HepG2 (cell line): Measurements from ENCODE around the gene DSG2. TPM values are rescaled to one million over a fixed set of nuclear protein-coding genes. Genes with fewer than 3 reads are reported as not detected.

Experiments used
- ASH2L ChIP-seq: fragments of 300-600, 200-600 bp; sonication (generic); IDR thresholded peaks from 2 replicates; pipeline ENCODE4 v1.7.0; 2017; ENCODE audit warnings: low read depth, mild to moderate bottlenecking, moderate library complexity, mixed read lengths, low read length; ENCODE audit not compliant: insufficient read length
- CBX1 ChIP-seq: IDR thresholded peaks from one replicate; pipeline ENCODE4 v1.6.1; 2016; ENCODE audit warnings: antibody characterized with exemption, low read depth
- CENPX ChIP-seq: sonication (generic); formaldehyde crosslinking; IDR thresholded peaks from 2 replicates; pipeline ENCODE4 v1.9.0; 2021; ENCODE audit warnings: mild to moderate bottlenecking, missing genetic modification reagents, moderate library complexity
- CHCHD3 ChIP-seq: sonication (generic); formaldehyde crosslinking; IDR thresholded peaks from 2 replicates; pipeline ENCODE4 v1.8.0; 2022; ENCODE audit warnings: mild to moderate bottlenecking, missing genetic modification reagents, moderate library complexity
- EEA1 ChIP-seq: sonication (generic); formaldehyde crosslinking; IDR thresholded peaks from 2 replicates; pipeline ENCODE4 v1.5.1; 2020; ENCODE audit warnings: mild to moderate bottlenecking, missing genetic modification reagents, borderline replicate concordance
- EED ChIP-seq: sonication (generic); formaldehyde crosslinking; IDR thresholded peaks from 2 replicates; pipeline ENCODE4 v1.5.0; 2020; ENCODE audit warnings: mild to moderate bottlenecking, missing genetic modification reagents
- ERF ChIP-seq: IDR thresholded peaks from 2 replicates; pipeline ENCODE4 v1.6.1; 2018; ENCODE audit warnings: missing biosample characterization, missing genetic modification reagents
- KMT2A ChIP-seq: sonication (generic); formaldehyde crosslinking; IDR thresholded peaks from 2 replicates; pipeline ENCODE4 v1.4.0; 2020; ENCODE audit warnings: missing genetic modification reagents
- MTA3 ChIP-seq: sonication (generic); formaldehyde crosslinking; IDR thresholded peaks from 2 replicates; pipeline ENCODE4 v1.4.0; 2020; ENCODE audit warnings: missing genetic modification reagents
- NBN ChIP-seq: fragments of 450-650 bp; conservative IDR thresholded peaks from 2 replicates; pipeline ENCODE4 v1.6.1; 2017
- RBM22 ChIP-seq: fragments of 200-400 bp; formaldehyde crosslinking; optimal IDR thresholded peaks from 2 replicates; pipeline ENCODE3; 2017; ENCODE audit warnings: mild to moderate bottlenecking, low read length, moderate library complexity
- SP4 ChIP-seq: sonication (generic); formaldehyde crosslinking; IDR thresholded peaks from 2 replicates; pipeline ENCODE4 v1.8.1; 2023; ENCODE audit warnings: mild to moderate bottlenecking, missing genetic modification reagents
- TEAD2 ChIP-seq: sonication (generic); formaldehyde crosslinking; IDR thresholded peaks from 2 replicates; pipeline ENCODE4 v1.9.0; 2021; ENCODE audit warnings: missing genetic modification reagents
- WIZ ChIP-seq: sonication (generic); formaldehyde crosslinking; IDR thresholded peaks from 2 replicates; pipeline ENCODE4 v1.5.1; 2020; ENCODE audit warnings: mild to moderate bottlenecking, missing genetic modification reagents
- ZNF720 ChIP-seq: sonication (generic); formaldehyde crosslinking; IDR thresholded peaks from 2 replicates; pipeline ENCODE4 v1.4.0; 2020; ENCODE audit warnings: missing genetic modification reagents
- polyA plus RNA-seq, 8 experiments: library from polyadenylated mRNA; depleted of rRNA in 3 of 8; stranded (reverse) in 7 of 8; unstranded in 1 of 8; fragments of >200 nt; fragmentation: Illumina TruSeq in 4 of 8; extraction: Trizol in 4 of 8; gene quantifications; 2 replicates each; pipeline versions ENCODE4 v1.2.1 to v1.2.3, GENCODE V29; 2011 to 2016; ENCODE audit warnings: low read depth in 4 of 8, missing spikeins in 1 of 8, mixed read lengths in 1 of 8; ENCODE audit not compliant: insufficient read depth in 1 of 8
- total RNA-seq, 5 experiments: library from RNA; depleted of rRNA; stranded (reverse); fragments of >200 nt; fragmentation: Illumina TruSeq; extraction: Trizol; gene quantifications; 2 replicates each; pipeline ENCODE4 v1.2.3, GENCODE V29; 2016; ENCODE audit warnings: low read depth in 1 of 5
- TF ChIP-seq, protein P1 (sequence below): sonication (generic); formaldehyde crosslinking; IDR thresholded peaks from 2 replicates; pipeline ENCODE4 v1.4.0; 2020; ENCODE audit warnings: mild to moderate bottlenecking, missing genetic modification reagents
- TF ChIP-seq, protein P2 (sequence below): sonication (generic); formaldehyde crosslinking; IDR thresholded peaks from 2 replicates; pipeline ENCODE4 v1.9.0; 2021; ENCODE audit warnings: missing genetic modification reagents, mild to moderate bottlenecking, borderline replicate concordance
- TF ChIP-seq, protein P3 (sequence below): sonication (generic); formaldehyde crosslinking; IDR thresholded peaks from 2 replicates; pipeline ENCODE4 v1.5.1; 2020; ENCODE audit warnings: missing genetic modification reagents, mild to moderate bottlenecking, borderline replicate concordance
- TF ChIP-seq, protein P4 (sequence below): sonication (generic); formaldehyde crosslinking; IDR thresholded peaks from 2 replicates; pipeline ENCODE4 v1.8.1; 2023; ENCODE audit warnings: mild to moderate bottlenecking, missing genetic modification reagents
- TF ChIP-seq, protein P5 (sequence below): sonication (generic); formaldehyde crosslinking; IDR thresholded peaks from 2 replicates; pipeline ENCODE4 v1.4.0; 2020; ENCODE audit warnings: missing genetic modification reagents, borderline replicate concordance
- TF ChIP-seq, protein P6 (sequence below): sonication (generic); formaldehyde crosslinking; IDR thresholded peaks from 2 replicates; pipeline ENCODE4 v1.8.1; 2023; ENCODE audit warnings: mild to moderate bottlenecking, missing genetic modification reagents, borderline replicate concordance

The DSG2 gene
- total and polyA plus RNA-seq, 2 of the 13 experiments (the other 11 are each of a cell fraction or from before 2014, with no cell fraction given) = 23.3 to 66.7 TPM

DNA sequence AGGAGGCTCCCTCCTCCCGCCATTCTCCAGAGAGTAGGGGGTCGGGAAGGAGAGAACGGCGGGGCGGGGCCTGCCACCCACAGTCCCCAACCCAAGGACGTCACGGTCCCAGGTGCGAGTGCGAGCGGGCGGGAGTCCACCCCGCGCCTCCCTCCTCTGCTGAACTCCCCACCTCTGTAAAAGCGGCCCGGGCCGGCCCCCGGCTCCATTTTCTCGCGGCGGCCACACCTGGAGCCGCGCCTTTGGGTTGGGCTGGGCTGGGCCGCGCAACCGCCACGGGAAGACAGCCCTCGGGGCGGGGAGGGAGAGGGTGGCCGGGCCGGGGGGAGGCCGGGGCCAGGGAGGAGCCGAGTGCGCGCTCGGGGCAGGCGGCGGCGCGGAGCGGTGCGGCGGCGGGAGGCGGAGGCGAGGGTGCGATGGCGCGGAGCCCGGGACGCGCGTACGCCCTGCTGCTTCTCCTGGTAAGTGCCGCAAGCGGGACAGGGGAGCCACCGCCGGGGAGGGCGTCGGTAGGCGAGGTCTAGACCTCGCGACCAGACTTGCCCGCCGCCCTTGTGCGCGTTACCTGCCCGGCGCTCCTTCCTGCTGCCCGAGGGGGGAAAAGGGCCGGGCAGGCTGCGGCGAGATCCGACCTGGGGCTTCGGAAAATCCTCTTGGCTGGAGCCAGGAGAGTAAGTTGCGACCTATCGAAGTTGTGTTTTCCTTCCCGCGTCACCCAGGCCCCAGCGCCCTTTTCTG, at the start of gene DSG2 (continued):
- TF ChIP-seq, protein P1, sequence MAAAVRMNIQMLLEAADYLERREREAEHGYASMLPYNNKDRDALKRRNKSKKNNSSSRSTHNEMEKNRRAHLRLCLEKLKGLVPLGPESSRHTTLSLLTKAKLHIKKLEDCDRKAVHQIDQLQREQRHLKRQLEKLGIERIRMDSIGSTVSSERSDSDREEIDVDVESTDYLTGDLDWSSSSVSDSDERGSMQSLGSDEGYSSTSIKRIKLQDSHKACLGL = peak; percentile 19
- TF ChIP-seq MTA3 (no peak), TEAD2 (CRISPR knock-in tag) (no peak), RBM22 (no peak), KMT2A (CRISPR knock-in tag) (peak; percentile 20; the same call in 1 of the 2 replicates), CBX1 (no peak), ASH2L (peak; percentile 68), SP4 (CRISPR knock-in tag) (no peak), ZNF720 (CRISPR knock-in tag) (no peak), ERF (CRISPR knock-in tag) (no peak), EED (no peak), WIZ (no peak), CENPX (CRISPR knock-in tag) (no peak), EEA1 (no peak), NBN (no peak), CHCHD3 (CRISPR knock-in tag) (no peak)
- TF ChIP-seq, protein P2, sequence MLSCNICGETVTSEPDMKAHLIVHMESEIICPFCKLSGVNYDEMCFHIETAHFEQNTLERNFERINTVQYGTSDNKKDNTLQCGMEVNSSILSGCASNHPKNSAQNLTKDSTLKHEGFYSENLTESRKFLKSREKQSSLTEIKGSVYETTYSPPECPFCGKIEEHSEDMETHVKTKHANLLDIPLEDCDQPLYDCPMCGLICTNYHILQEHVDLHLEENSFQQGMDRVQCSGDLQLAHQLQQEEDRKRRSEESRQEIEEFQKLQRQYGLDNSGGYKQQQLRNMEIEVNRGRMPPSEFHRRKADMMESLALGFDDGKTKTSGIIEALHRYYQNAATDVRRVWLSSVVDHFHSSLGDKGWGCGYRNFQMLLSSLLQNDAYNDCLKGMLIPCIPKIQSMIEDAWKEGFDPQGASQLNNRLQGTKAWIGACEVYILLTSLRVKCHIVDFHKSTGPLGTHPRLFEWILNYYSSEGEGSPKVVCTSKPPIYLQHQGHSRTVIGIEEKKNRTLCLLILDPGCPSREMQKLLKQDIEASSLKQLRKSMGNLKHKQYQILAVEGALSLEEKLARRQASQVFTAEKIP (CRISPR knock-in tag) = no peak
- TF ChIP-seq, protein P3, sequence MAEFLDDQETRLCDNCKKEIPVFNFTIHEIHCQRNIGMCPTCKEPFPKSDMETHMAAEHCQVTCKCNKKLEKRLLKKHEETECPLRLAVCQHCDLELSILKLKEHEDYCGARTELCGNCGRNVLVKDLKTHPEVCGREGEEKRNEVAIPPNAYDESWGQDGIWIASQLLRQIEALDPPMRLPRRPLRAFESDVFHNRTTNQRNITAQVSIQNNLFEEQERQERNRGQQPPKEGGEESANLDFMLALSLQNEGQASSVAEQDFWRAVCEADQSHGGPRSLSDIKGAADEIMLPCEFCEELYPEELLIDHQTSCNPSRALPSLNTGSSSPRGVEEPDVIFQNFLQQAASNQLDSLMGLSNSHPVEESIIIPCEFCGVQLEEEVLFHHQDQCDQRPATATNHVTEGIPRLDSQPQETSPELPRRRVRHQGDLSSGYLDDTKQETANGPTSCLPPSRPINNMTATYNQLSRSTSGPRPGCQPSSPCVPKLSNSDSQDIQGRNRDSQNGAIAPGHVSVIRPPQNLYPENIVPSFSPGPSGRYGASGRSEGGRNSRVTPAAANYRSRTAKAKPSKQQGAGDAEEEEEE (CRISPR knock-in tag) = no peak
- TF ChIP-seq, protein P4, sequence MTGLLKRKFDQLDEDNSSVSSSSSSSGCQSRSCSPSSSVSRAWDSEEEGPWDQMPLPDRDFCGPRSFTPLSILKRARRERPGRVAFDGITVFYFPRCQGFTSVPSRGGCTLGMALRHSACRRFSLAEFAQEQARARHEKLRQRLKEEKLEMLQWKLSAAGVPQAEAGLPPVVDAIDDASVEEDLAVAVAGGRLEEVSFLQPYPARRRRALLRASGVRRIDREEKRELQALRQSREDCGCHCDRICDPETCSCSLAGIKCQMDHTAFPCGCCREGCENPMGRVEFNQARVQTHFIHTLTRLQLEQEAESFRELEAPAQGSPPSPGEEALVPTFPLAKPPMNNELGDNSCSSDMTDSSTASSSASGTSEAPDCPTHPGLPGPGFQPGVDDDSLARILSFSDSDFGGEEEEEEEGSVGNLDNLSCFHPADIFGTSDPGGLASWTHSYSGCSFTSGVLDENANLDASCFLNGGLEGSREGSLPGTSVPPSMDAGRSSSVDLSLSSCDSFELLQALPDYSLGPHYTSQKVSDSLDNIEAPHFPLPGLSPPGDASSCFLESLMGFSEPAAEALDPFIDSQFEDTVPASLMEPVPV (CRISPR knock-in tag) = no peak
- TF ChIP-seq, protein P5, sequence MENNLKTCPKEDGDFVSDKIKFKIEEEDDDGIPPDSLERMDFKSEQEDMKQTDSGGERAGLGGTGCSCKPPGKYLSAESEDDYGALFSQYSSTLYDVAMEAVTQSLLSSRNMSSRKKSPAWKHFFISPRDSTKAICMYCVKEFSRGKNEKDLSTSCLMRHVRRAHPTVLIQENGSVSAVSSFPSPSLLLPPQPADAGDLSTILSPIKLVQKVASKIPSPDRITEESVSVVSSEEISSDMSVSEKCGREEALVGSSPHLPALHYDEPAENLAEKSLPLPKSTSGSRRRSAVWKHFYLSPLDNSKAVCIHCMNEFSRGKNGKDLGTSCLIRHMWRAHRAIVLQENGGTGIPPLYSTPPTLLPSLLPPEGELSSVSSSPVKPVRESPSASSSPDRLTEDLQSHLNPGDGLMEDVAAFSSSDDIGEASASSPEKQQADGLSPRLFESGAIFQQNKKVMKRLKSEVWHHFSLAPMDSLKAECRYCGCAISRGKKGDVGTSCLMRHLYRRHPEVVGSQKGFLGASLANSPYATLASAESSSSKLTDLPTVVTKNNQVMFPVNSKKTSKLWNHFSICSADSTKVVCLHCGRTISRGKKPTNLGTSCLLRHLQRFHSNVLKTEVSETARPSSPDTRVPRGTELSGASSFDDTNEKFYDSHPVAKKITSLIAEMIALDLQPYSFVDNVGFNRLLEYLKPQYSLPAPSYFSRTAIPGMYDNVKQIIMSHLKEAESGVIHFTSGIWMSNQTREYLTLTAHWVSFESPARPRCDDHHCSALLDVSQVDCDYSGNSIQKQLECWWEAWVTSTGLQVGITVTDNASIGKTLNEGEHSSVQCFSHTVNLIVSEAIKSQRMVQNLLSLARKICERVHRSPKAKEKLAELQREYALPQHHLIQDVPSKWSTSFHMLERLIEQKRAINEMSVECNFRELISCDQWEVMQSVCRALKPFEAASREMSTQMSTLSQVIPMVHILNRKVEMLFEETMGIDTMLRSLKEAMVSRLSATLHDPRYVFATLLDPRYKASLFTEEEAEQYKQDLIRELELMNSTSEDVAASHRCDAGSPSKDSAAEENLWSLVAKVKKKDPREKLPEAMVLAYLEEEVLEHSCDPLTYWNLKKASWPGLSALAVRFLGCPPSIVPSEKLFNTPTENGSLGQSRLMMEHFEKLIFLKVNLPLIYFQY (CRISPR knock-in tag) = no peak
- TF ChIP-seq, protein P6, sequence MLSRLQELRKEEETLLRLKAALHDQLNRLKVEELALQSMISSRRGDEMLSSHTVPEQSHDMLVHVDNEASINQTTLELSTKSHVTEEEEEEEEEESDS = no peak
